ENCODE measurements around the gene TNNT3. TPM values are rescaled to one million over a fixed set of nuclear protein-coding genes. Genes with fewer than 3 reads are reported as not detected.

Gene TNNT3
- total RNA-seq, 1 donor from 2014 or later: not detected

DNA sequence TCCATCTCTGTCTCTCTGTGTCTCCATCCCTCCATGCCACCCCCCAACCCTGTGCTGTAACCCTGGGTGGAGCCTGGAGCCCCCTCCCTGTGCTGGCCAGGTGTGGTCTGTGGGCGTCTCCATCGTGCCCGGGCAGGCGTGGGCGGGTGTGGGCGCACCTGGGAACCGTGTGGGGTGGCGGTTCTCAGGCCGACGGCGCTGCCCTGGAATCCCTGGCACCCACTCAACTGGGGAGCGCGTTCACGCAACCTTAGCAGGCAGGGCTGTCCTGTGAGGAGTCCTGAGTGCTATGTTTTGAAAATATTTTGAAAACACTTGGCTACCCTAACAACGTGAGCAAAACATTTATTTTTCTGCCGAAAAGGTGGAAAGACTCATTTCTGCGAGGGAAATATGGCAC lies 4.7 kb downstream of the TNNT3 start:
- no peaks in the 10 kb centered on the region for H3K36me3 ChIP-seq (ENCODE audit: control insufficient read depth, insufficient read depth, low read length)
- DNase-seq (ENCODE audit: low read depth): peak; percentile 2
- H3K4me3 ChIP-seq (ENCODE audit: low read depth, low read length): no peak overlapping the region
- peaks cover 27% of the 10 kb centered on the region for H3K27me3 ChIP-seq (ENCODE audit: control insufficient read depth, insufficient read depth, low read length)
- TF ChIP-seq, protein P1, sequence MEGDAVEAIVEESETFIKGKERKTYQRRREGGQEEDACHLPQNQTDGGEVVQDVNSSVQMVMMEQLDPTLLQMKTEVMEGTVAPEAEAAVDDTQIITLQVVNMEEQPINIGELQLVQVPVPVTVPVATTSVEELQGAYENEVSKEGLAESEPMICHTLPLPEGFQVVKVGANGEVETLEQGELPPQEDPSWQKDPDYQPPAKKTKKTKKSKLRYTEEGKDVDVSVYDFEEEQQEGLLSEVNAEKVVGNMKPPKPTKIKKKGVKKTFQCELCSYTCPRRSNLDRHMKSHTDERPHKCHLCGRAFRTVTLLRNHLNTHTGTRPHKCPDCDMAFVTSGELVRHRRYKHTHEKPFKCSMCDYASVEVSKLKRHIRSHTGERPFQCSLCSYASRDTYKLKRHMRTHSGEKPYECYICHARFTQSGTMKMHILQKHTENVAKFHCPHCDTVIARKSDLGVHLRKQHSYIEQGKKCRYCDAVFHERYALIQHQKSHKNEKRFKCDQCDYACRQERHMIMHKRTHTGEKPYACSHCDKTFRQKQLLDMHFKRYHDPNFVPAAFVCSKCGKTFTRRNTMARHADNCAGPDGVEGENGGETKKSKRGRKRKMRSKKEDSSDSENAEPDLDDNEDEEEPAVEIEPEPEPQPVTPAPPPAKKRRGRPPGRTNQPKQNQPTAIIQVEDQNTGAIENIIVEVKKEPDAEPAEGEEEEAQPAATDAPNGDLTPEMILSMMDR (IDR thresholded peaks at IDR 0.05; ENCODE audit: insufficient read depth, low read length, poor library complexity, severe bottlenecking): no peak

DNA sequence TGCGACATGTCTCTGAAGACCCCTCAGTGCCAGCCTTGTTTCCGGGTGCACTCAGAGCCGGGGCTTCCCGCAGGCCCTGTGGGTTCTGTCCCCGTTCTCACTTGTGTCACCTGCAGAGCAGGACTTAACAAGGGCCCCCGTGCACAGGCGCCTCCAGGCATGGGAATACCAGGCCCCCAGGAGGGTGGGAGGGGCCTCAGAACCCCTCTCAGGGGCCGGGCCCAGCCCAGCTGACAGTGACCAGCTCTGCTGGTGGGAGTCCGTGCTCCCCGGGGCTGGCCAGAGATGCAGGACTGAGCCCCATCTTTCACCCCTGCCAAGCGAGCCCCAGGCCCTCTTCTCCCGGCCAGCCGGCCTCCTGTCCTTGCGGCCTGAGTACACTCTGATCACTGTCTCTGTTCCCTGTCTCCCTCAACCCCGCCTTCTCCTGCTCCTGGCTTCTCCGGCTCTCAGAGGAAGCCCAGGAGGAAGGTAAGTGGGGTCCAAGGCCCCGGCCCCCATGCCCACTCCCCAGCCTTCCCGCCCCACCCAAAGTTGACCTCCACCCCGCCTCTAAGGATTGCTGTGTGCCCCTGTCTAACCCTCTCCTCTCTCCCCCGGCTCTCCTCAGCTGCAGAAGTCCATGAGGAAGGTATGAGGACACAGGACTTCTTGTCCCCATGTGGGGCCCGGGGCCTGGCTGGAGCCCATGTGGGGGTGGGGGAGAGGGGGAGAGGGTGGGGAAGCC lies 5.3 kb downstream of the TNNT3 start:
- TF ChIP-seq, protein P1 (IDR thresholded peaks at IDR 0.05; ENCODE audit: insufficient read depth, low read length, poor library complexity, severe bottlenecking): no peak
- Histone ChIP-seq H3K27me3 (ENCODE audit: control insufficient read depth, insufficient read depth, low read length) (peaks cover 27% of the 10 kb centered on the region), H3K4me3 (ENCODE audit: low read depth, low read length) (no peak overlapping the region), H3K36me3 (ENCODE audit: control insufficient read depth, insufficient read depth, low read length) (no peaks in the 10 kb centered on the region)
- no peak for DNase-seq (ENCODE audit: low read depth)

DNA sequence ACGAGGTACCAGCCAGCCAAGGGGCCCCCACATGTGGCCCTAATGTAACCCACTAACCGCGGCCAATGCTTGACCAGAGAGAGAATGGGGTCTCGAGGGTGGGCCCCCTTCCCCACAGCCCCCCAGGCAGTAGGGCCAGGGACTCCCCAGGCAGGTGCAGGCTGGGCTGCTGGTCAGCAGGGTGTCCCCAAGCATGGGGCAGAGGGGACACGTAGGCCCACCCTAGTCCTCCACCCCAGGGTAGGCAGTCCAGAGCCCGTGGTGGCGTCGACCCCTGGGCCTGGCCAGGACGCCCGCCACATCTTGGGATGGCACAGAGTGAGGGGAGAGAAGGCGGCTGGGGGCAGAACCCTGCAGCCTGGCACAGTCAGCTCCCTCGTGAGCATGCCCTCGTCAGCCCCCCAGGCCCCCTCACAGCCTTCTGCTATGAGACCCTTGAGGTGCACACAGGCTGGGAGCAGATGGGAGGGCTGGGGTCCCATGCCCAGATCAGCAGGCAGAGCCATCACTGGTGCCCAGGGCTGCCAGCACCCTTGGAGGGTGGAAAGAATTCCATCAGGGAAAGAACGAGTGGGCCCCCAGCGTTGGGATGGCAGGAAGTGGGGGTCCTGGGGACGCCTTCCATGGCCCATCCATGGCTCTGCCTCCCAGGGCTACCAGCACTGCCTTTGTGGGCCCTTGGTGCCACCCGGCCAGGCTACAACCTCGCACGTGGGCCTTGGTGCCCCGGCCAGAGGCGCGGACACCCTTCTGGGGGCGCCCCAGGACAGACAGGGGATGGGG lies 6.1 kb downstream of the TNNT3 start:
- Histone ChIP-seq H3K36me3 (ENCODE audit: control insufficient read depth, insufficient read depth, low read length) (no peaks in the 10 kb centered on the region), H3K4me3 (ENCODE audit: low read depth, low read length) (no peak overlapping the region), H3K27me3 (ENCODE audit: control insufficient read depth, insufficient read depth, low read length) (peaks cover 27% of the 10 kb centered on the region)
- TF ChIP-seq, protein P1 (IDR thresholded peaks at IDR 0.05; ENCODE audit: insufficient read depth, low read length, poor library complexity, severe bottlenecking): no peak
- DNase-seq (ENCODE audit: low read depth): no peak

DNA sequence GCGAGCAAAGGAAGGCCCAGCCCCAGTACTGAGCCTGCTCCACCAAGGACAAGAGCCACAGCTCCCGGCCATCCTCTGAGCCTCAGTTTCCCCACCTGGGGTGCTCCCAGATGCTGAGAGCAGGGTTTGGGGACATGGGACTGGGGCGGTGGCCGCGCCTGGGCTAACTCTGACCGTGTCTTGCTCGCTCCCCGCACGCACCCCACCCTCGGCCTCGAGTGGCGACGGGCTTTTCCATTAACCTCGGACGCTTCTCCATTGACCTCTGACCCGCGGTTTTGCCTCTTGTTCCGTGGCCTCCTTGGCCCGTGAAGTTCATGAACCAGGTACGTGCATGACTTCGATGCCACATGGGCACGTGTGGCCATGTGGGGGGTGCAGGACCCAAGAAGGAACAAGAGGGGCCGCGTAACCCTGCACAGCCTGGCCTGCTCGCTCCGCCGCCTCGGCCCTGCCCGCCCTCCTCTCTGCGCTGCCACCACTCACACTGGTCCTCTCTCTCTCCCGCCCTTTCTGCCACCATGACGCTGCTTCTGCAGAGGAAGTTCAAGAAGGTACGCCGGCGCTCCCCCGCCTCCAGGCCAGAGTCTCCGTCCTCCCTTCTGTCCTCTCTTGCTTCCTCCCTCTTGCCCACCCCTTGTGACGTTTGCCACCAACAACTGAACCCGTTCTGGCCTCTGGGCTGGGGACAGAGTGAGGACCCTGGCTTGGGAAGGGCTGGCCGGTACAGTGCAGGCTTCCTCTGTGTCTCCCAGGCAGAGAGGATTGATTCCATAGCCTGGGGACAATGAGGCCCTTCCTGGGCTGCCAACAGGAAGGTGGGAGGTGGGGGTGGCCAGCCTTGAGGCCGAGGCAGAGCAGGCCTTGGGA lies 6.9 kb downstream of the TNNT3 start:
- Histone ChIP-seq H3K4me3 (ENCODE audit: low read depth, low read length) (no peak overlapping the region), H3K27me3 (ENCODE audit: control insufficient read depth, insufficient read depth, low read length) (peaks cover 27% of the 10 kb centered on the region), H3K36me3 (ENCODE audit: control insufficient read depth, insufficient read depth, low read length) (no peaks in the 10 kb centered on the region)
- TF ChIP-seq, protein P1 (IDR thresholded peaks at IDR 0.05; ENCODE audit: insufficient read depth, low read length, poor library complexity, severe bottlenecking): no peak
- no peak for DNase-seq (ENCODE audit: low read depth)

DNA sequence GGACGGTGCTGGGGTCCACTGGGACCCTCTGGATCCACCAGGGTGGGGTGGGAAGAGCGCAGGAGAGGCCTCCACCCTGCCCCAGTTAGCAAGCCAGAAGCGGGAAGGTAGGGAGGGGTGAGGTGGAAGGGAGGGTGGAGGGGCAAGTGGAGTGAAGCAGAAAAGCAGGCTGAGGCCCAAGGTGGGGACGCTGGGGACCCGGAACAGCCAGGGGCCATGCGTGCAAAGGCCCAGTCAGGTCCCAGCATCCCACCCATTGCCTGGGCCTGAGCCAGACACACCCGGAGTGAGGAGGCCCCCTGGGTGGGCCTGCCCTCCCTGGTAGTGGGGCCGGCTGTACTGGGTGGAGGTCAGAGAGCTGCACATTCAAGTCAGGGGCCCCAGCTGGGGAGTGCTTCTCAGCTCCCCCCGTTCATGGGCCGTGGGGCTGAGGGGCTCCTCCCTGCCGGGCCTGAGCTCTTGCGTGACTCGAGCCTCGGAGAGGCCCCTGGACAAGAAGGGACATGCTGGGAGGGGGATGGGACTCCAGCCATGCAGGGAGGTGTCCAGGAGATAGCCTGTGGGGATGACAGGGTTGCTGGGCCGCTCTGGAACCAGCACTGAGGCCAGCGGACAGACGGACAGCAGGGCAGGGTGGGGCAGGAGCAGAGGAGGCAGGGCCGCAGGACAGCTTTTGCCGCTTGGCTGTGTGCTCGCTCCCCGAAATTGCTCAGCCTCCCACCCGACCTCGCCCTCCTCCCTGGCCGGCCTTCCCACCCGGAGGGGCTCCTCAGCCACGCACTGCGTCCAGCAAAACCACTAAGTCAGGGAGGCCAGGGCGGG lies 7.7 kb downstream of the TNNT3 start:
- no peak overlapping the region for H3K4me3 ChIP-seq (ENCODE audit: low read depth, low read length)
- H3K27me3 ChIP-seq (ENCODE audit: control insufficient read depth, insufficient read depth, low read length): peaks cover 27% of the 10 kb centered on the region
- TF ChIP-seq, protein P1 (IDR thresholded peaks at IDR 0.05; ENCODE audit: insufficient read depth, low read length, poor library complexity, severe bottlenecking): no peak
- no peaks in the 10 kb centered on the region for H3K36me3 ChIP-seq (ENCODE audit: control insufficient read depth, insufficient read depth, low read length)
- no peak for DNase-seq (ENCODE audit: low read depth)
